ENCODE results near the gene CAPN11. TPM values are rescaled to one million over a fixed set of nuclear protein-coding genes. Genes with fewer than 3 reads are reported as not detected.
A peak's percentile ranks its signal among the peaks of the same experiment; 100 is the strongest.

Gene CAPN11
- total and polyA plus RNA-seq, 9 donors: 0.17 to 0.38 (median 0.20) TPM; not detected in 4

DNA sequence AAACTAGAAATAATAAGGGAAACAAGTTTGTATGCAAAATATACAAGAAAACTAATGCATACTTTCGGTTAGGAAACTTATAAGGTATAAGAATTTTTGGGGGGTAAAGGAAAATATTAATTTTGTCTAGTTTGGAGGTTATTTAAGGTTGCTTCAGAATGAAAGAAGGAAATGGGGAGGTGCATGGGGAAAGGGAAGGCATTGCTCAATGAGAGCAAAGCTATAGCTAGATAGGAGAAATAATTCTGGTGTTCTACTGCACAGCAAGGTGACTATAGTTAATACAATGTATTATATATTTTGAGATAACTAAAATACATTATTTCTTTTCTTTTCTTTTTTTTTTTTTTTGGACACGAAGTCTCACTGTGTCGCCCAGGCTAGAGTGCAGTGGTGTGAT lies 52.7 kb downstream of the CAPN11 start:
- H3K4me3 ChIP-seq: no peak overlapping the region
- TF ChIP-seq EP300 (IDR thresholded peaks at IDR 0.05): no peak
- TF ChIP-seq, protein P1, sequence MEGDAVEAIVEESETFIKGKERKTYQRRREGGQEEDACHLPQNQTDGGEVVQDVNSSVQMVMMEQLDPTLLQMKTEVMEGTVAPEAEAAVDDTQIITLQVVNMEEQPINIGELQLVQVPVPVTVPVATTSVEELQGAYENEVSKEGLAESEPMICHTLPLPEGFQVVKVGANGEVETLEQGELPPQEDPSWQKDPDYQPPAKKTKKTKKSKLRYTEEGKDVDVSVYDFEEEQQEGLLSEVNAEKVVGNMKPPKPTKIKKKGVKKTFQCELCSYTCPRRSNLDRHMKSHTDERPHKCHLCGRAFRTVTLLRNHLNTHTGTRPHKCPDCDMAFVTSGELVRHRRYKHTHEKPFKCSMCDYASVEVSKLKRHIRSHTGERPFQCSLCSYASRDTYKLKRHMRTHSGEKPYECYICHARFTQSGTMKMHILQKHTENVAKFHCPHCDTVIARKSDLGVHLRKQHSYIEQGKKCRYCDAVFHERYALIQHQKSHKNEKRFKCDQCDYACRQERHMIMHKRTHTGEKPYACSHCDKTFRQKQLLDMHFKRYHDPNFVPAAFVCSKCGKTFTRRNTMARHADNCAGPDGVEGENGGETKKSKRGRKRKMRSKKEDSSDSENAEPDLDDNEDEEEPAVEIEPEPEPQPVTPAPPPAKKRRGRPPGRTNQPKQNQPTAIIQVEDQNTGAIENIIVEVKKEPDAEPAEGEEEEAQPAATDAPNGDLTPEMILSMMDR (IDR thresholded peaks at IDR 0.05): no peak
- no peak for TF ChIP-seq POLR2A (IDR thresholded peaks at IDR 0.05)
- no peaks in the 10 kb centered on the region for H3K9me3 ChIP-seq
- intact Hi-C loops (cut with DNase I): no loop called here
- H3K4me1 ChIP-seq (ENCODE audit: insufficient read depth): no peaks in the 10 kb centered on the region
- H3K36me3 ChIP-seq: no peaks in the 10 kb centered on the region
- DNase-seq: no peak
- H3K27me3 ChIP-seq: no peaks in the 10 kb centered on the region
- WGBS, 3 donors: 82 to 90% (median 87%) methylated on average over 3 of the region's 3 CpGs
- no peak overlapping the region for H3K27ac ChIP-seq

DNA sequence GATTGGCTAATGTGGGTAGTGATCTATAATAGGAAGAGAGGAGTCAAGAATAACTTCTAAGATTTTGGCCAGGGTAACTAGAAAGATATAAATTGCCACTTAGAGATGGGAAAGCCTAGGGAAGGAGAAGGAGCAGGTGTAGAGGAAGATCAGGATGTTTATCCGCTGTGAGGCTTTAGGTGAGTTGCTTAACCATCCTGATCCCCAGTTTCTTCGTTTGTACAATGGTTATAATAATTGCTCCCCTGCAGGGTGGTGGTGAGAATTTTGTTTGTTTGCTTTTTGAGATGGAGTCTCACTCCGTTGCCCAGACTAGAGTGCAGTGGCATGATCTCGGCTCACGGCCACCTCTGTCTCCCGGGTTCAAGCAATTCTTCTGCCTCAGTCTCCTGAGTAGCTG lies 55.7 kb downstream of the CAPN11 start:
- intact Hi-C loops (cut with DNase I): no loop called here
- TF ChIP-seq EP300 (IDR thresholded peaks at IDR 0.05) (no peak), POLR2A (IDR thresholded peaks at IDR 0.05) (no peak)
- TF ChIP-seq, protein P1 (IDR thresholded peaks at IDR 0.05): no peak

DNA sequence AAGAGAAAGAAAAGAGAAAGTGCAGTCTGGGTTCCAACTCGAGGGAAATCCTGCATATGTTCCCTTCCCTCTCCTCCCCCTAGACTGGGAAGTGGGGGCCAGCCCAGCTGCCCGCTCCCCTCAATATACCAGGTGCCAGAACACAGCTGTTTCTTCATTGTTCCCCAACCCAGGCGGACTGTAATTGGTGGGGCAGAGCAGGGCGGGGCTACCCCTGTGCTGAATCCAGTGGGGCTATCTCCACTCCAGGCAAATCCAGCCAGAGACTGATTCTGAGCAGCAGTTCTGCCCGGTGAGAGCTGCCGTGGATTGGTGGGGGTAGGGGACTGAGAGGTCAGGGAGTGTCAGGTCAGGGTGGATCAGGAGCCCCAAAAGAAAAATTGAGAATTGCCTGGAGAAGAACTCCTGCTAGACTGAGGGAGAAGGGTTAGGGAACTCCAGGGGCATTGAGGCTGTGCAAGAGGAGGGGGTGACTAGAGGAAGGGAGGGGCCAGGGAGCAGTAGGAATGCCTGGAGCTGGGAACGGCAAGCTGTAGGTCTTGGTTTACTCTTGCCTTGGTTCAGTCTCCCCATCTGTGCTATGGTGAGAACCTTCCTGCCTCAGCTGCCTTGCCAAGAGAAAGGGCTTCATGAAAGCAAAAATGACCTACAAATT lies 58.2 kb downstream of the CAPN11 start, which contains the start of gene MYMX:
MYMX (plus strand) TSS at position 250 of the 655 bp plus-strand sequence. CDS start 546 bp downstream, outside the sequence.
- peak in 3 of 5 donors; percentile 20 to 55 (median 37) for DNase-seq
- Histone ChIP-seq H3K27ac (no peak within 1 kb of the TSS), H3K4me1 (ENCODE audit: insufficient read depth) (peaks cover 12% of the 10 kb centered on the region), H3K27me3 (no peaks in the 10 kb centered on the region), H3K4me3 (no peak within 1 kb of the TSS), H3K36me3 (no peaks in the 10 kb centered on the region), H3K9me3 (no peaks in the 10 kb centered on the region)
- intact Hi-C loops (cut with DNase I): no loop called here
- 19 to 29% (median 20%) methylated on average over 7 of the region's 7 CpGs for WGBS, 3 donors
- no peak for TF ChIP-seq EP300 (IDR thresholded peaks at IDR 0.05)
- no peak for TF ChIP-seq POLR2A (IDR thresholded peaks at IDR 0.05)
- TF ChIP-seq, protein P1 (IDR thresholded peaks at IDR 0.05): no peak

More for the DNA sequence above, 55.7 kb downstream of the CAPN11 start:
- H3K36me3 ChIP-seq: no peaks in the 10 kb centered on the region
- H3K4me1 ChIP-seq (ENCODE audit: insufficient read depth): peaks cover 5% of the 10 kb centered on the region
- DNase-seq: no peak
- no peaks in the 10 kb centered on the region for H3K27me3 ChIP-seq
- 93 to 94% (median 94%) methylated on average over 6 of the region's 6 CpGs for WGBS, 3 donors
- no peaks in the 10 kb centered on the region for H3K9me3 ChIP-seq
- no peak overlapping the region for H3K4me3 ChIP-seq
- no peak overlapping the region for H3K27ac ChIP-seq

DNA sequence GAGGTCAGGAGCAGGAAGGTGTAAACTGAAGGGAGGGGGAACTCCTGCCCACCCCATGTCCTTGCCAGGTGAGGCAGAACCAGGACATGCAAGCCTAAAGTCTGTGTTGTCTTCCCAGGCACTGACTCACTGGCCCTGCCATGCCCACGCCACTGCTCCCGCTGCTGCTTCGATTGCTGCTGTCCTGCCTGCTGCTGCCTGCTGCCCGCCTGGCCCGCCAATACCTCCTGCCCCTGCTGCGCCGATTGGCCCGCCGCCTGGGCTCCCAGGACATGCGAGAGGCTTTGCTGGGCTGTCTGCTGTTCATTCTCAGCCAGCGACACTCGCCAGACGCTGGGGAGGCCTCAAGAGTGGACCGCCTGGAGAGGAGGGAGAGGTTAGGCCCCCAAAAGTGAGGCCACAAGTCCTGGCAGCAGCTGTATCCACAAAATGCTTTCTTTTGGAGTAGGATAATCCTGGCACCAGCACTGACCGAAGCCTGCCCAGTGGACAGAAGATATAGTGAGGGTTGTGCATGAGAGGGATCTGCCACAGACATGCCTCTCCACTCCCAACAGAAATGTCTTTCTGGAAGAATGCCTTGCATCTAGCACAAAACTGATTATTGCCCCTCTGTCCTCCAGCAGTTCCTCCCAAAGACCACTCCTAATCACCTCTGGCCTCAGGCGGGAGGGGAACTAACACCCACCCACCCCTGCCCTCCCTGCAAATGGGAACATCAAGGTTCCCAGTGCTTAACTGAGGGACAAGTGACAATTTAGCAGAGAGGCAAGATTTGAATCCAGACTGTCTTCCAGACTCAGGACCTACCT lies 58.9 kb downstream of the CAPN11 start:
- Histone ChIP-seq H3K4me1 (ENCODE audit: insufficient read depth) (peaks cover 14% of the 10 kb centered on the region), H3K27me3 (no peaks in the 10 kb centered on the region), H3K27ac (no peak overlapping the region), H3K4me3 (no peak overlapping the region), H3K9me3 (no peaks in the 10 kb centered on the region), H3K36me3 (no peaks in the 10 kb centered on the region)
- DNase-seq: peak in 4 of 5 donors; percentile 21 to 55 (median 50)
- 43 to 63% (median 48%) methylated on average over 16 of the region's 16 CpGs for WGBS, 3 donors
- intact Hi-C loops (cut with DNase I): no loop called here
- TF ChIP-seq EP300 (IDR thresholded peaks at IDR 0.05) (no peak), POLR2A (IDR thresholded peaks at IDR 0.05) (no peak)
- TF ChIP-seq, protein P1 (IDR thresholded peaks at IDR 0.05): no peak
